Heart right ventricle (tissue), 16 donors: ENCODE results near the gene HCFC1R1. TPM values are rescaled to one million over a fixed set of nuclear protein-coding genes. Genes with fewer than 3 reads are reported as not detected.

Source experiments
- ATAC-seq, 8 donors: fragments of 200-7000 bp; cut with Tn5 transposase; one replicate each; pipeline ENCODE4 v1.9.1; 2020; ENCODE audit warnings: mild to moderate bottlenecking in 8 of 8, moderate library complexity in 8 of 8, moderate number of reproducible peaks in 1 of 8
- DNase-seq, 2 donors: peaks; one replicate each; pipeline ENCODE4 v3.0.0-alpha.2; 2020
- H3K27ac ChIP-seq, 10 donors: fragments of 200-600 bp; sonication (generic) in 2 of 10; one replicate each; pipeline versions ENCODE4 v1.5.0 to v1.8.0; 2020 to 2022; ENCODE audit warnings: mild to moderate bottlenecking in 3 of 10
- H3K27me3 ChIP-seq, 7 donors: fragments of 200-600 bp; one replicate each; pipeline ENCODE4 v1.8.0; 2021 to 2022; ENCODE audit warnings: mild to moderate bottlenecking in 2 of 7
- H3K36me3 ChIP-seq, 9 donors: fragments of 200-600 bp; sonication (generic) in 1 of 9; one replicate each; pipeline versions ENCODE4 v1.5.0 to v1.8.0; 2020 to 2022; ENCODE audit warnings: mild to moderate bottlenecking in 2 of 9
- H3K4me1 ChIP-seq, 9 donors: fragments of 200-600 bp; sonication (generic) in 1 of 9; one replicate each; pipeline versions ENCODE4 v1.5.0 to v1.8.0; 2020 to 2022; ENCODE audit warnings: mild to moderate bottlenecking in 4 of 9
- H3K4me3 ChIP-seq, 10 donors: fragments of 200-600 bp; sonication (generic) in 2 of 10; one replicate each; pipeline versions ENCODE4 v1.5.0 to v1.8.0; 2020 to 2022; ENCODE audit warnings: mild to moderate bottlenecking in 7 of 10, moderate library complexity in 2 of 10
- H3K9me3 ChIP-seq, 11 donors: fragments of 200-600 bp in 10 of 11; sonication (generic) in 2 of 11; one replicate each; pipeline versions ENCODE4 v1.5.0 to v1.8.0; 2013 to 2022; ENCODE audit warnings: mild to moderate bottlenecking in 2 of 11, control low read depth in 1 of 11, moderate library complexity in 1 of 11
- WGBS, 2 donors: extraction: QIAGEN DNeasy Blood & Tissue Kit; methylation state at CpG; one replicate each; pipeline ENCODE4 v1.1.7; 2013; ENCODE audit warnings: inconsistent platforms in 1 of 2; 5-methylcytosine and 5-hydroxymethylcytosine counted together
- intact Hi-C, 10 donors: fragments of 100-400 bp; cut with DNase I; formaldehyde crosslinking; loops; one replicate each; pipeline versions ENCODE4 v1.11.1 to v1.14.2; 2022
- polyA plus RNA-seq, 2 donors: library from polyadenylated mRNA; stranded (reverse); fragments of 200-250 nt; gene quantifications; one replicate each; pipeline ENCODE4 v1.2.3, GENCODE V29; 2013
- total RNA-seq, 10 donors: library from RNA; stranded (reverse); fragmentation: NEBNext Ultra II Directional in 3 of 10; extraction: Animal tissue kit (Norgen Biotek cat#: 25700) in 3 of 10; gene quantifications; one replicate each; pipeline versions ENCODE4 v1.2.1 to v1.2.4, GENCODE V29; 2021 to 2023
- TF ChIP-seq, protein P1 (sequence below), 9 donors: fragments of 200-600 bp; sonication (generic) in 2 of 9; IDR thresholded peaks; one replicate each; pipeline versions ENCODE4 v1.5.0 to v1.8.0; 2021 to 2022; ENCODE audit warnings: antibody characterized with exemption in 9 of 9, mild to moderate bottlenecking in 5 of 9, moderate library complexity in 1 of 9
- donor health status: Arrhythmogenic right ventricular cardiomyopathy.
- donor health status: ischemic (EF 13 %, LVEDD 7.1; RV severe dilation, severe dysfunction).
- donor health status: healthy with polysubstance abuse.
- donor health status: DM: no; HTN: yes; CAD: no.
- donor health status: DM: no; HTN: no; CAD: no.
- donor health status: ischemic (EF 25% LVEDD 6.9; RV normal size, moderate dysfunction).
- donor health status: ischemic (EF 25% LVEDD 5.7; RV mildly dilated, moderate dysfunction).
- donor health status: healthy.
- donor health status: DM: yes; HTN: yes; CAD: no.
- donor health status: Ischemic cardiomyopathy.
- donor health status: ischemic (EF 35%, LVEDD 5.7; RV mildly dilated, moderate dysfunction).
- donor health status: nonischemic (EF 11% LVEDD 7.7; RV severe dilation, severe dysfunction).
- donor health status: DM: yes; HTN: yes; CAD: no.
- donor health status: PGD.
- donor health status: ischemic (EF 29% LVEDD 5.4; RV normal size, mild dysfunction).
- donor health status: nonischemic (EF 23%, LVEDD 6.1; RV moderate dilation, normal function).

The HCFC1R1 gene
- total and polyA plus RNA-seq, 12 donors: 41.8 to 370 (median 57.2) TPM

DNA sequence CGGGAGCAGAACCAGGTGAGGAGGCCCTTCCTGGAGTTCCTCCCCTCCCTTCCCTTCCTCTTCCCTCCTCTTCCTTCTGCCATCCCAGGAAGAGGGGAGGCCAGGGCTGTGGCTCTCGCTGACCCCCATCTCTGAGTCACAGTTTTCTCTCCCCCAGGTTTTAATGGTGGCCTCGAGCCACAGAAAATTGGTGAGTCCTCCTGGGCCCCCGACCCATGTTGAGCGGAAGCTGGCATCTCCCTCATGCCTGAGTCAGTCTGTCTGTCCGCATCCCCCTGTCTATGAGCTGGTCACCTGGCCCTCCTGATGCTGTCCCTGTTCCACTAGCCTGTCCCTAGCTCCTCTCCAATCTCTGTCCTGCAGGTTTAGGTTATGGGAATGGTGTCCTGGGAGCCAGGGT lies 23.8 kb downstream of the HCFC1R1 start:
- H3K4me1 ChIP-seq: peaks cover 0 to 9% (median 6%) of the 10 kb centered on the region in 9 donors
- H3K36me3 ChIP-seq: no peaks in the 10 kb centered on the region
- WGBS, 2 donors: 73 to 78% methylated on average over 6 of the region's 6 CpGs
- intact Hi-C loops: no loop called here
- DNase-seq: no peak
- no peak overlapping the region for H3K27ac ChIP-seq
- ATAC-seq: no peak
- TF ChIP-seq, protein P1, sequence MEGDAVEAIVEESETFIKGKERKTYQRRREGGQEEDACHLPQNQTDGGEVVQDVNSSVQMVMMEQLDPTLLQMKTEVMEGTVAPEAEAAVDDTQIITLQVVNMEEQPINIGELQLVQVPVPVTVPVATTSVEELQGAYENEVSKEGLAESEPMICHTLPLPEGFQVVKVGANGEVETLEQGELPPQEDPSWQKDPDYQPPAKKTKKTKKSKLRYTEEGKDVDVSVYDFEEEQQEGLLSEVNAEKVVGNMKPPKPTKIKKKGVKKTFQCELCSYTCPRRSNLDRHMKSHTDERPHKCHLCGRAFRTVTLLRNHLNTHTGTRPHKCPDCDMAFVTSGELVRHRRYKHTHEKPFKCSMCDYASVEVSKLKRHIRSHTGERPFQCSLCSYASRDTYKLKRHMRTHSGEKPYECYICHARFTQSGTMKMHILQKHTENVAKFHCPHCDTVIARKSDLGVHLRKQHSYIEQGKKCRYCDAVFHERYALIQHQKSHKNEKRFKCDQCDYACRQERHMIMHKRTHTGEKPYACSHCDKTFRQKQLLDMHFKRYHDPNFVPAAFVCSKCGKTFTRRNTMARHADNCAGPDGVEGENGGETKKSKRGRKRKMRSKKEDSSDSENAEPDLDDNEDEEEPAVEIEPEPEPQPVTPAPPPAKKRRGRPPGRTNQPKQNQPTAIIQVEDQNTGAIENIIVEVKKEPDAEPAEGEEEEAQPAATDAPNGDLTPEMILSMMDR (IDR thresholded peaks at IDR 0.05): no peak
- H3K9me3 ChIP-seq: no peaks in the 10 kb centered on the region
- H3K4me3 ChIP-seq: no peak overlapping the region
- peaks cover 0 to 34% (median 10%) of the 10 kb centered on the region in 7 donors for H3K27me3 ChIP-seq

DNA sequence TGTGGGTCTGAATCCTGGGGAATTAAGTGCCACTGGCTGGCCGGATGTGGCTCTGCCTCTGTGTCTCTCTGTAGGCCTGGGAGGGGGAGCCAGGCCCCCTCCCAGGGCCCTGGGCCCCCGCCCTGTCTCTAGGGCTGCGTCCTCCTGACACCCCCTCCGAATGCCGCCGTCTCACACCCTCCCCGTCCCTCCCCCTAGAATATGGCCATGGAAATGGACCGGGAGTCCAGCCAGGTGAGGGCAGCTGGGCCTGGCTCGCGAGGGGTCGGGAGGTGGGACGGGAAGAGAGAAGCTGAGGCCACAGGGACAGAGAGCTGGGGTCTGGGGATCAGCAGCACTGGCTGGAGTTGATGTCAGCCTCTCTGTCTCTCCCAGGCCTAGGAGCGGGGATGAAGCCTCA lies 27.4 kb downstream of the HCFC1R1 start:
- no peak for ATAC-seq
- TF ChIP-seq, protein P1 (IDR thresholded peaks at IDR 0.05): no peak
- Histone ChIP-seq H3K27me3 (peaks cover 0 to 17% (median 8%) of the 10 kb centered on the region in 7 donors), H3K27ac (no peak overlapping the region), H3K9me3 (no peaks in the 10 kb centered on the region), H3K4me1 (no peaks in the 10 kb centered on the region), H3K4me3 (no peak overlapping the region), H3K36me3 (no peaks in the 10 kb centered on the region)
- no peak for DNase-seq
- 77% methylated on average over 13 of the region's 13 CpGs for WGBS, 2 donors
- intact Hi-C loops: no loop called here

DNA sequence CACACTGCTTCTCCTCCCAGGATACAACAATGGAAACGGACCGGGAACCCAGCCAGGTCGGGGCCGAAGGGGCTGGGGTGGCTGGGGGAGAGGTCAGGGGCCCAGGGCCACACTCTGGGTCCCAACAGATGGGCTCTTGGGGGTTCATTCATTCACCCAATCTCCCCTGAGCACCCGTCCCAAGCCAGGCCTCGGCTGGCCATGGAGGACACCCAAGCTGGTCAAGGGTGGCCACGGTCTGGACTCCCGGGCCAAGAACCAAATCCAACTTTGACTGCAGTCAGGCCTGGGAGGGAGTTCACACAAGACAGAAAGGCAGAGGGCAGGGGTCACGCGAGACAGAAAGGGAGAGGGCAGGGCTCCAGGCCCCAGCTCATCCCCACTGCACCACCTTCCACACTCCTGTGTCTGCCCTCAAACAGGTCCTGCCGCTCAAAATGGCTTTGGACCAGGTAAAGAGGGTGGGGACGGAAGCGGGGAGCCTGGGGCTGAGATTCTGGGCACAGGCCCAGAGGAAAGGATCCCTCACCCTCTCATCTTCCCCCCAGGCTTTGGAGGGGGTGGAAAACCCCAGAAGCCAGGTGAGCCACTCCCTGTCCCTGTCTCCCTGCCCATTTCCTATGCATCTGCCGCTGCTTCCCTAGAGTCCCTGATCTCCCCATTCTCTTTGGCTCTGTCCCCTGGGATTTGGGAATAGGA lies 31.2 kb downstream of the HCFC1R1 start:
- DNase-seq (no peak), ATAC-seq (no peak)
- Histone ChIP-seq H3K27ac (no peak overlapping the region), H3K27me3 (peaks cover 0 to 29% (median 11%) of the 10 kb centered on the region in 7 donors), H3K4me3 (no peak overlapping the region), H3K4me1 (no peaks in the 10 kb centered on the region), H3K36me3 (no peaks in the 10 kb centered on the region), H3K9me3 (no peaks in the 10 kb centered on the region)
- 80 to 86% methylated on average over 14 of the region's 14 CpGs for WGBS, 2 donors
- intact Hi-C loops: no loop called here
- TF ChIP-seq, protein P1 (IDR thresholded peaks at IDR 0.05): no peak

DNA sequence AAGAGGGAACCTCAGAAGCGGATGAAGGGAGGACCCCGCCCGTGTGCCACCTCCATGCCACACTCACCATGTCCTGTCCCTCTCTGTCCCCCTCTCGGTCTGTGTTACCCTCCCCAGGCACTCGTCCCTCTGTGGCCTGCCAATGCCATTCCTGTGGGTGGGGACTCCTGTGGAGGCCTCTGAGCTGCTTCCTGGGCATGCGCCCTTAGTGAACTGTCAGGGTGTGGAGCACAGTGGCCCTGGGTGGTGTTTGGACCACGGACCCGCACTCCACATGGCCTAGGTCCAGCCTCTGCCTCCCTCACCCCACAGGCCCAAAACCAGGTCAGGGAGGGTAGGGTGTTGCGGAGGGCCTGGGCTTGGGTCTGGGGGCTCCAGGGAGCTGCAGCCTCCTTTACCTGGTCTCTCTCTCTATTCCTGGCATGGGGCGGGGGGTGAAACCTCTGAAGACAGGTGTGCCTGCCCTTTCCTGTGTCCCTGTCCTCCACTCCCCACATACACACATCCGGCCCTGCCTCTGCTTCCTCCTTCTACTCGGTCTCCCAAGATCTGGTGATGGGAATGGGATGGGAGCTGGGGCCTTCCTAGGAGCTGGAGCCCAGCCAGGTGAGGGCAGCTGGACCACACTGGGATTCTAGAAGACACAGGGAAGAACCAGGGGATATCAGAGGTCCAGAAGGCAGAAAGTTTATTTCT lies 32.0 kb downstream of the HCFC1R1 start:
- 85 to 88% methylated on average over 12 of the region's 12 CpGs for WGBS, 2 donors
- intact Hi-C loops: no loop called here

More for the DNA sequence above, 32.0 kb downstream of the HCFC1R1 start:
- ATAC-seq (no peak), DNase-seq (no peak)
- TF ChIP-seq, protein P1 (IDR thresholded peaks at IDR 0.05): no peak
- Histone ChIP-seq H3K36me3 (no peaks in the 10 kb centered on the region), H3K4me1 (no peaks in the 10 kb centered on the region), H3K27me3 (peaks cover 0 to 32% (median 11%) of the 10 kb centered on the region in 7 donors), H3K27ac (no peak overlapping the region), H3K9me3 (no peaks in the 10 kb centered on the region), H3K4me3 (no peak overlapping the region)
